AG04450 (cell line): ENCODE measurements around the gene THOC2. TPM values are rescaled to one million over a fixed set of nuclear protein-coding genes. Genes with fewer than 3 reads are reported as not detected.
"Not testable (repeated sequence)": the region's sequence is repeated elsewhere in the genome, so short reads cannot be mapped to it uniquely, and the experiment has no call there.

ENCODE experiments used
- CTCF ChIA-PET: fragments of 300-600, 350-600 bp; formaldehyde crosslinking; extraction: SDS; loops from one replicate; lab custom pipeline; 2022; ENCODE audit warnings: antibody characterized with exemption, inconsistent platforms; lab: Charles Lee
- POLR2A ChIA-PET: fragments of 350-600 bp; formaldehyde crosslinking; extraction: SDS; loops from one replicate; lab custom pipeline; 2021; ENCODE audit warnings: antibody characterized with exemption, inconsistent platforms; lab: Yijun Ruan, JAX
- DNase-seq: peaks from one replicate; pipeline ENCODE4 v3.0.0-alpha.2; 2011; ENCODE audit warnings: low read depth, low spot score
- H3K27ac ChIP-seq: one replicate; pipeline ENCODE4 v1.5.1; 2012; ENCODE audit warnings: low read depth, low read length, control low read depth
- H3K27me3 ChIP-seq: one replicate; pipeline ENCODE4 v1.6.0; 2012; ENCODE audit warnings: low read length; ENCODE audit not compliant: control insufficient read depth, insufficient read depth
- H3K4me3 ChIP-seq: 2 replicates; pipeline ENCODE4 v1.5.1; 2011; ENCODE audit warnings: mild to moderate bottlenecking, low read depth, low read length, control low read depth
- H3K9me3 ChIP-seq: 2 replicates; pipeline ENCODE4 v1.5.1; 2012; ENCODE audit warnings: low read length; ENCODE audit not compliant: control insufficient read depth, insufficient read depth
- CTCF ChIP-seq: IDR thresholded peaks from 2 replicates; pipeline ENCODE4 v1.5.1; 2011; ENCODE audit warnings: low read depth, low read length, control low read depth, inconsistent platforms
- polyA plus RNA-seq: library from polyadenylated mRNA; depleted of rRNA; stranded (reverse); fragments of >200 nt; gene quantifications from 2 replicates; pipeline ENCODE4 v1.2.3, GENCODE V29; 2011

Gene THOC2
- polyA plus RNA-seq, 1 experiment = 91.2 TPM

DNA sequence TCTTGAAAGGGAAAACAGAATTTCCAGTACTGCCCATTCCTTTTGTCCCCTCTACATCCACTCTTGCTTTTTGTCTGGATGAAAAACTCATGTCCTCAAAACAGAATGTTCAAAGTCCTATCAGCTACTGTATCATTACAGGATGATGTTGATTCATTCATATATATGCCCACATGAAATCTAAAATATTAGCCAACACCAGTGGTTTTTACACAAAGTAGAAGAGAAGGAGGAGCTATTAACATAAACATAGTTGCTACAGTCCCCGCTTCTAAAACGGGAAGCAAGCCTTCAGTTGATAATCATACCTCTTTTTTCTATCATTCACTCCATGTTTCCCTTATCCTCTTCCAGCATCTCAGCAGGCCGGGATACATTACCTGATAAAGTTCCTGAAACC is 7.7 kb upstream of the THOC2 start:
- no peak for TF ChIP-seq CTCF
- ChIA-PET CTCF (no interaction called here), POLR2A (no interaction called here)
- DNase-seq = no peak
- H3K27ac ChIP-seq = no peak overlapping the region
- no peak overlapping the region for H3K4me3 ChIP-seq
- H3K27me3 ChIP-seq = no peaks in the 10 kb centered on the region
- no peaks in the 10 kb centered on the region for H3K9me3 ChIP-seq

DNA sequence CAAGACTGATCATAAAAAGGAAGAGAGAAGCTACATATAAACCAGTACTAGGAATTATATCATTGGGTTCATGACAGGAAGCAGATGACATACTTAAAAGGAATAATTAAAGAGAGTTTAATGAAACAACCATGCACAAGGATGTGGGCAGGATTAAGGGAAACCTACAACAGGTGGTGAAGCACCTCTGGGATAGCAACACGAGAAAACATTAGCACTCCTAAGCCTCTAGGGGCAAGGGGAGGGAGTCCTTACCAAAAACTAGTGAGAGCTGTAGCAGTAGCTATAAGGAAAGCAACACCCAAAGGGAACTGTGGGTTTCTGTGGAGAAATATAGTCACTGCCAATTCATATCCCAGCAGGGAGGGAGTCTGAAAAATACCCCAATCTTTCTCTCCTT is 7.2 kb upstream of the THOC2 start:
- POLR2A ChIA-PET = no interaction called here
- Histone ChIP-seq H3K27me3 (no peaks in the 10 kb centered on the region), H3K9me3 (no peaks in the 10 kb centered on the region), H3K27ac (no peak overlapping the region), H3K4me3 (no peak overlapping the region)
- DNase-seq = no peak
- no peak for TF ChIP-seq CTCF
- CTCF ChIA-PET = no interaction called here

DNA sequence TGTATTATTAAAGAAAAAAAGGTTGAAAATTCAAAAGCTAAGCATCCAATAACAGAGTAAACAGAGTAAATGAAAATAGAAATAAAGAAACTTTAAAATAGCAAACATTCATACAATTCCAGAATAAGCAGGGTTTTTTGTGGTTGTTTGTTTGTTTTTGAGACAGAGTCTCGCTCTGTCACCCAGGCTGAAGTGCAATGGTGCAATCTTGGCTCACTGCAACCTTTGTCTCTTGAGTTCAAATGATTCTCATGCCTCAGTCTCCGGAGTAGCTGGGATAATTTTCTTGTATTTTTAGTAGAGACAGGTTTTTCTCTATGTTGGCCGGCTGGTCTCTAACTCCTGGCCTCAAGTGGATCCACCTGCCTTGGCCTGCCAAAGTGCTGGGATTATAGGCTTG is 6.6 kb upstream of the THOC2 start:
- POLR2A ChIA-PET = no interaction called here
- Histone ChIP-seq H3K9me3 (no peaks in the 10 kb centered on the region), H3K27ac (no peak overlapping the region), H3K27me3 (no peaks in the 10 kb centered on the region), H3K4me3 (no peak overlapping the region)
- DNase-seq = no peak
- no peak for TF ChIP-seq CTCF
- CTCF ChIA-PET = interaction anchor here (0.6 kb wide), 1 partner anchor 200 kb away, joined by 5 read pairs; no protein-coding TSS in a partner anchor

- POLR2A ChIA-PET = no interaction called here
- TF ChIP-seq CTCF = no peak
- no peak for DNase-seq
- no peaks in the 10 kb centered on the region for H3K9me3 ChIP-seq
- no peak overlapping the region for H3K4me3 ChIP-seq
- CTCF ChIA-PET = no interaction called here
- H3K27ac ChIP-seq = no peak overlapping the region
- H3K27me3 ChIP-seq = no peaks in the 10 kb centered on the region
Measured at GRCh38 chrX:123738378-123738940, 5.6 kb upstream of the THOC2 start.

GRCh38 chrX:123736333-123736921 is 3.6 kb upstream of the THOC2 start:
- ChIA-PET POLR2A (interaction anchor here (0.6 kb wide), 1 partner anchor 14 kb away, joined by 3 read pairs; no protein-coding TSS in a partner anchor), CTCF (interaction anchor here (1.4 kb wide), 1 partner anchor 286 kb away, joined by 3 read pairs; no protein-coding TSS in a partner anchor)
- Histone ChIP-seq H3K27me3 (no peaks in the 10 kb centered on the region), H3K4me3 (no peak overlapping the region), H3K27ac (peak overlapping the region; percentile 78), H3K9me3 (no peaks in the 10 kb centered on the region)
- no peak for TF ChIP-seq CTCF
- peak; percentile 43 for DNase-seq

- H3K27me3 ChIP-seq, POLR2A ChIA-PET, H3K4me3 ChIP-seq, H3K9me3 ChIP-seq, CTCF ChIA-PET, DNase-seq, H3K27ac ChIP-seq: not testable (repeated sequence)
Measured at GRCh38 chrX:123735137-123735536, 2.3 kb upstream of the THOC2 start.

GRCh38 chrX:123734079-123734478 is 1.2 kb upstream of the THOC2 start:
- H3K9me3 ChIP-seq, H3K27ac ChIP-seq, DNase-seq, CTCF ChIA-PET, H3K27me3 ChIP-seq, H3K4me3 ChIP-seq, POLR2A ChIA-PET: not testable (repeated sequence)
